Liver (tissue), 10 donors: ENCODE measurements around the gene IGF2BP1. TPM values are rescaled to one million over a fixed set of nuclear protein-coding genes. Genes with fewer than 3 reads are reported as not detected.

Experiments
- DNase-seq: peaks from one replicate; pipeline ENCODE4 v3.0.0-alpha.2; 2017; ENCODE audit warnings: low spot score
- H3K27ac ChIP-seq, 2 donors: one replicate each; pipeline ENCODE4 v1.7.0; 2013; ENCODE audit warnings: inconsistent platforms in 2 of 2, low read length in 2 of 2, control low read depth in 1 of 2, low read depth in 1 of 2, mild to moderate bottlenecking in 1 of 2
- H3K27me3 ChIP-seq, 4 donors: one replicate each; pipeline versions ENCODE4 v1.6.1 to v1.7.0; 2013; ENCODE audit warnings: low read length in 3 of 4, inconsistent platforms in 1 of 4, mild to moderate bottlenecking in 1 of 4, moderate library complexity in 1 of 4; ENCODE audit not compliant: control insufficient read depth in 4 of 4, insufficient read depth in 4 of 4
- H3K36me3 ChIP-seq, 4 donors: one replicate each; pipeline versions ENCODE4 v1.6.1 to v1.7.0; 2013; ENCODE audit warnings: low read length in 3 of 4, mild to moderate bottlenecking in 3 of 4, low read depth in 1 of 4, moderate library complexity in 1 of 4; ENCODE audit not compliant: control insufficient read depth in 4 of 4, insufficient read depth in 3 of 4
- H3K4me1 ChIP-seq, 4 donors: one replicate each; pipeline versions ENCODE4 v1.6.1 to v1.7.0; 2013; ENCODE audit warnings: low read length in 3 of 4, mild to moderate bottlenecking in 3 of 4, moderate library complexity in 1 of 4; ENCODE audit not compliant: control insufficient read depth in 4 of 4, insufficient read depth in 4 of 4
- H3K4me3 ChIP-seq, 3 donors: one replicate each; pipeline versions ENCODE4 v1.6.1 to v1.7.0; 2013; ENCODE audit warnings: low read length in 3 of 3, control low read depth in 1 of 3, low read depth in 1 of 3, mild to moderate bottlenecking in 1 of 3
- H3K9ac ChIP-seq, 2 donors: one replicate each; pipeline ENCODE4 v1.7.0; 2013; ENCODE audit warnings: low read length in 2 of 2, mild to moderate bottlenecking in 2 of 2, moderate library complexity in 2 of 2, control low read depth in 1 of 2, low read depth in 1 of 2
- H3K9me3 ChIP-seq, 4 donors: one replicate each; pipeline versions ENCODE4 v1.6.1 to v1.7.0; 2013; ENCODE audit warnings: low read length in 3 of 4; ENCODE audit not compliant: control insufficient read depth in 4 of 4
- ATF3 ChIP-seq: IDR thresholded peaks from 2 replicates; pipeline ENCODE4 v1.6.1; 2016; ENCODE audit warnings: antibody characterized with exemption
- CTCF ChIP-seq: fragments of 150-350 bp; IDR thresholded peaks from 2 replicates; pipeline ENCODE4 v1.5.1; 2017; ENCODE audit warnings: improper control_type of control experiment, low read depth, low read length; ENCODE audit not compliant: missing input control
- EGR1 ChIP-seq, 2 donors: IDR thresholded peaks; 2 replicates each; pipeline ENCODE4 v1.6.1; 2016 to 2018; ENCODE audit warnings: antibody characterized with exemption in 2 of 2, low read depth in 2 of 2
- FOXA1 ChIP-seq: IDR thresholded peaks from 2 replicates; pipeline ENCODE4 v1.6.1; 2016; ENCODE audit warnings: antibody characterized with exemption
- FOXA2 ChIP-seq: IDR thresholded peaks from 2 replicates; pipeline ENCODE4 v1.6.1; 2016; ENCODE audit warnings: antibody characterized with exemption
- GABPA ChIP-seq, 2 donors: IDR thresholded peaks in 1 of 2; conservative IDR thresholded peaks in 1 of 2; 2 replicates each; pipeline ENCODE4 v1.6.1; 2016; ENCODE audit warnings: antibody characterized with exemption in 2 of 2, mild to moderate bottlenecking in 1 of 2, moderate library complexity in 1 of 2
- HNF4A ChIP-seq, 2 donors: conservative IDR thresholded peaks; 2 replicates each; pipeline ENCODE4 v1.6.1; 2016; ENCODE audit warnings: antibody characterized with exemption in 2 of 2, mild to moderate bottlenecking in 2 of 2
- HNF4G ChIP-seq: IDR thresholded peaks from 2 replicates; pipeline ENCODE4 v1.6.1; 2016; ENCODE audit warnings: antibody characterized with exemption
- JUND ChIP-seq, 2 donors: IDR thresholded peaks; 2 replicates each; pipeline ENCODE4 v1.6.1; 2016; ENCODE audit warnings: antibody characterized with exemption in 2 of 2
- MAX ChIP-seq: IDR thresholded peaks from 2 replicates; pipeline ENCODE4 v1.6.1; 2016; ENCODE audit warnings: antibody characterized with exemption
- NR2F2 ChIP-seq: IDR thresholded peaks from 2 replicates; pipeline ENCODE4 v1.6.1; 2016; ENCODE audit warnings: antibody characterized with exemption
- RAD21 ChIP-seq, 2 donors: IDR thresholded peaks; 2 replicates each; pipeline ENCODE4 v1.6.1; 2016; ENCODE audit warnings: antibody characterized with exemption in 2 of 2, mild to moderate bottlenecking in 2 of 2
- REST ChIP-seq: IDR thresholded peaks from 2 replicates; pipeline ENCODE4 v1.6.1; 2016; ENCODE audit warnings: antibody characterized with exemption, mild to moderate bottlenecking
- RXRA ChIP-seq, 2 donors: IDR thresholded peaks; 2 replicates each; pipeline ENCODE4 v1.6.1; 2017 to 2018; ENCODE audit warnings: antibody characterized with exemption in 2 of 2, mild to moderate bottlenecking in 1 of 2
- SP1 ChIP-seq: IDR thresholded peaks from 2 replicates; pipeline ENCODE4 v1.6.1; 2018; ENCODE audit warnings: antibody characterized with exemption, mild to moderate bottlenecking
- TAF1 ChIP-seq: conservative IDR thresholded peaks from 2 replicates; pipeline ENCODE4 v1.6.1; 2016; ENCODE audit warnings: antibody characterized with exemption, mild to moderate bottlenecking
- YY1 ChIP-seq: IDR thresholded peaks from 2 replicates; pipeline ENCODE4 v1.6.1; 2016; ENCODE audit warnings: antibody characterized with exemption, mild to moderate bottlenecking
- ZBTB33 ChIP-seq: IDR thresholded peaks from 2 replicates; pipeline ENCODE4 v1.6.1; 2016; ENCODE audit warnings: antibody characterized with exemption
- WGBS: extraction: QIAGEN DNeasy Blood & Tissue Kit; methylation state at CpG from one replicate; pipeline ENCODE4 v1.1.7; 2013; 5-methylcytosine and 5-hydroxymethylcytosine counted together
- polyA plus RNA-seq, 2 donors: library from polyadenylated mRNA; stranded (reverse) in 1 of 2; unstranded in 1 of 2; fragments of 200-250 nt in 1 of 2; fragments of >200 nt in 1 of 2; fragmentation: Nextera tagmentation in 1 of 2; extraction: Ambion mirVana in 1 of 2; gene quantifications; one replicate each; pipeline versions ENCODE4 v1.2.1 to v1.2.3, GENCODE V29; 2013 to 2015
- small RNA-seq: library from RNA; depleted of rRNA; stranded (forward); fragments of <200 nt; gene quantifications from one replicate; pipeline ENCODE3, GENCODE V24; 2014
- total RNA-seq, 2 donors: library from RNA; depleted of rRNA; stranded (reverse); fragments of >200 nt; gene quantifications; one replicate each; pipeline ENCODE4 v1.2.3, GENCODE V29; 2014
- donor health status: healthy.
- donor health status: healthy.
- donor health status: healthy.
- donor health status: healthy.
- donor health status: healthy.

Gene IGF2BP1
- total and polyA plus RNA-seq, 4 donors, result 22.6 TPM; not detected in 3

GRCh38 chr17:49104511-49105074 is 107.4 kb downstream of the IGF2BP1 start:
- Histone ChIP-seq H3K4me1 (no peaks in the 10 kb centered on the region), H3K9ac (no peak overlapping the region), H3K36me3 (no peaks in the 10 kb centered on the region), H3K9me3 (no peaks in the 10 kb centered on the region), H3K4me3 (no peak overlapping the region), H3K27ac (no peak overlapping the region), H3K27me3 (peaks cover 0 to 2% (median 0%) of the 10 kb centered on the region in 4 donors)
- no peak for DNase-seq
- TF ChIP-seq JUND (IDR thresholded peaks at IDR 0.05) (no peak), TAF1 (no peak), ATF3 (no peak), NR2F2 (no peak), GABPA (IDR thresholded peaks at IDR 0.05 in 1 of 2, conservative IDR thresholded peaks at IDR 0.05 in 1 of 2) (no peak), FOXA1 (no peak), ZBTB33 (no peak), REST (no peak), MAX (no peak), CTCF (no peak), FOXA2 (no peak), HNF4A (conservative IDR thresholded peaks at IDR 0.05) (no peak), EGR1 (IDR thresholded peaks at IDR 0.05; ENCODE audit: low read depth in 2 of 2) (no peak), HNF4G (no peak), RXRA (IDR thresholded peaks at IDR 0.05) (no peak), YY1 (no peak), SP1 (no peak), RAD21 (IDR thresholded peaks at IDR 0.05) (no peak)
- 85% methylated on average over 8 of the region's 8 CpGs for WGBS

Small RNA genes lying within 50 kb of the gene (small RNA-seq; reads per million reads assigned to genes)
- gene RF00017 (not detected), gene RF01210 (not detected), gene RNU1-42P (0.09 reads per million), gene RNU6-826P (not detected)

Other genes with a start within 250 kb of the IGF2BP1 start
- under 1 TPM in 1 of 2 donors, not detected in 1; 0.08 TPM for gene TTLL6, start 180.2 kb upstream of the IGF2BP1 start, total RNA-seq
- gene TTLL6, start 180.2 kb upstream of the IGF2BP1 start, polyA plus RNA-seq, result under 1 TPM in 1 of 2 donors, not detected in 1; 0.02 TPM
- 10 to 100 TPM; 23.0 to 64.9 TPM for gene CALCOCO2, start 166.3 kb upstream of the IGF2BP1 start, total RNA-seq
- gene CALCOCO2, start 166.3 kb upstream of the IGF2BP1 start, polyA plus RNA-seq, result 10 to 100 TPM; 38.9 to 49.1 TPM
- 10 to 100 TPM; 44.7 to 86.8 TPM for gene ATP5MC1, start 104.6 kb upstream of the IGF2BP1 start, total RNA-seq
- gene ATP5MC1, start 104.6 kb upstream of the IGF2BP1 start, polyA plus RNA-seq, result 100 to 1,000 TPM; 191 to 275 TPM
- gene UBE2Z, start 89.0 kb upstream of the IGF2BP1 start, total RNA-seq, result 10 to 100 TPM; 20.5 to 23.8 TPM
- 10 to 100 TPM; 10.5 to 17.1 TPM for gene UBE2Z, start 89.0 kb upstream of the IGF2BP1 start, polyA plus RNA-seq
- gene SNF8, start 52.5 kb upstream of the IGF2BP1 start, total RNA-seq, result 10 to 100 TPM; 40.5 to 54.7 TPM
- 10 to 100 TPM; 66.8 to 78.2 TPM for gene SNF8, start 52.5 kb upstream of the IGF2BP1 start, polyA plus RNA-seq
- gene GIP, start 28.8 kb upstream of the IGF2BP1 start, total RNA-seq, result not detected
- not detected for gene GIP, start 28.8 kb upstream of the IGF2BP1 start, polyA plus RNA-seq
- gene B4GALNT2, start 135.4 kb downstream of the IGF2BP1 start, total RNA-seq, result not detected
- not detected for gene B4GALNT2, start 135.4 kb downstream of the IGF2BP1 start, polyA plus RNA-seq
- 1 to 10 TPM in 1 of 2 donors, under 1 TPM in 1; 0.23 to 1.1 TPM for gene GNGT2, start 213.2 kb downstream of the IGF2BP1 start, total RNA-seq
- gene GNGT2, start 213.2 kb downstream of the IGF2BP1 start, polyA plus RNA-seq, result 1 to 10 TPM; 1.2 to 2.2 TPM
- 1 to 10 TPM; 4.9 to 8.8 TPM for gene ABI3, start 213.3 kb downstream of the IGF2BP1 start, total RNA-seq
- gene ABI3, start 213.3 kb downstream of the IGF2BP1 start, polyA plus RNA-seq, result 1 to 10 TPM; 4.7 to 6.0 TPM
- 10 to 100 TPM in 1 of 2 donors, under 1 TPM in 1; 0.42 to 99.4 TPM for gene PHOSPHO1, start 233.4 kb downstream of the IGF2BP1 start, total RNA-seq
- under 1 TPM; 0.22 to 0.38 TPM for gene PHOSPHO1, start 233.4 kb downstream of the IGF2BP1 start, polyA plus RNA-seq